ENCODE results near the gene GLCE.

GLCE gene

GRCh38 chr15:69154684-69155083 is 5.8 kb upstream of the GLCE start:
- in situ Hi-C loops (cut with MboI; ENCODE audit: low pct_unique_long_range_greater_than_20kb, low sequenced_read_pairs, unreplicated experiment) = no loop called here
- TF ChIP-seq, protein P1, sequence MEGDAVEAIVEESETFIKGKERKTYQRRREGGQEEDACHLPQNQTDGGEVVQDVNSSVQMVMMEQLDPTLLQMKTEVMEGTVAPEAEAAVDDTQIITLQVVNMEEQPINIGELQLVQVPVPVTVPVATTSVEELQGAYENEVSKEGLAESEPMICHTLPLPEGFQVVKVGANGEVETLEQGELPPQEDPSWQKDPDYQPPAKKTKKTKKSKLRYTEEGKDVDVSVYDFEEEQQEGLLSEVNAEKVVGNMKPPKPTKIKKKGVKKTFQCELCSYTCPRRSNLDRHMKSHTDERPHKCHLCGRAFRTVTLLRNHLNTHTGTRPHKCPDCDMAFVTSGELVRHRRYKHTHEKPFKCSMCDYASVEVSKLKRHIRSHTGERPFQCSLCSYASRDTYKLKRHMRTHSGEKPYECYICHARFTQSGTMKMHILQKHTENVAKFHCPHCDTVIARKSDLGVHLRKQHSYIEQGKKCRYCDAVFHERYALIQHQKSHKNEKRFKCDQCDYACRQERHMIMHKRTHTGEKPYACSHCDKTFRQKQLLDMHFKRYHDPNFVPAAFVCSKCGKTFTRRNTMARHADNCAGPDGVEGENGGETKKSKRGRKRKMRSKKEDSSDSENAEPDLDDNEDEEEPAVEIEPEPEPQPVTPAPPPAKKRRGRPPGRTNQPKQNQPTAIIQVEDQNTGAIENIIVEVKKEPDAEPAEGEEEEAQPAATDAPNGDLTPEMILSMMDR (IDR thresholded peaks at IDR 0.05; ENCODE audit: extremely low read depth, insufficient read depth, missing control alignments) = no peak
- DNase-seq (ENCODE audit: low spot score) = no peak

GRCh38 chr15:69156736-69157381 is 3.6 kb upstream of the GLCE start:
- TF ChIP-seq, protein P1 (IDR thresholded peaks at IDR 0.05; ENCODE audit: extremely low read depth, insufficient read depth, missing control alignments) = no peak
- in situ Hi-C loops (cut with MboI; ENCODE audit: low pct_unique_long_range_greater_than_20kb, low sequenced_read_pairs, unreplicated experiment) = no loop called here
- no peak for DNase-seq (ENCODE audit: low spot score)

DNA sequence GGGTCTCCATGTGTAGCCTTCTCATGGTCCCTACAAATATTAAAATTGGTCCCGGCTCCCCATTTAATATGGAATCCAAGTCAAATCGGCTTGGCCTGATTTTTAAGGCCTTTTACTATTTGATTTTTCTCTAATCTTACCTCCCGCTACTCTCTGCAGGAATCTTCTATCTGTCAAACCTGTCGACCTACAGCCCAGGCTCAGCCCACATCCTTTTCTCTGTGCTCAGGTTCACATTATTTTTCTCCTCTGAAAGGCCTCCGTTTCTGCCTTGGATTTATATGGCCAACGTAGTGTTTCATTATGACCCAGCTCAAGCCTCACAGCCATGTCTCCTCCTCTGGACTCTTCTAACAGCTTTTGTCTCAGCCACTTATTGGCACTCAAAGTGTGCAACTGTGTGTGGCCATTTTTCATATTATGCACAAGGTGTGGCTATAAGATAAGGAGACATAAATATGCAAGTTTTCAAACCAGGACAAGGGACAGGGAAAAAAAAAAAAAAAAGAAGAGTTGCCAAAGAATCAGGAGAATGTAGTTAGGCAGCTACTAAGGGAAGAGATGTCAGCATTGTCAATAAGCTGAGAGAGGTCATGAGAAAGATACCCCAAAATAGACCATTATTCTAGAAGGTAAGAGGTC is 2.1 kb upstream of the GLCE start:
- TF ChIP-seq, protein P1 (IDR thresholded peaks at IDR 0.05; ENCODE audit: extremely low read depth, insufficient read depth, missing control alignments) = no peak
- in situ Hi-C loops (cut with MboI; ENCODE audit: low pct_unique_long_range_greater_than_20kb, low sequenced_read_pairs, unreplicated experiment) = no loop called here
- DNase-seq (ENCODE audit: low spot score) = no peak

DNA sequence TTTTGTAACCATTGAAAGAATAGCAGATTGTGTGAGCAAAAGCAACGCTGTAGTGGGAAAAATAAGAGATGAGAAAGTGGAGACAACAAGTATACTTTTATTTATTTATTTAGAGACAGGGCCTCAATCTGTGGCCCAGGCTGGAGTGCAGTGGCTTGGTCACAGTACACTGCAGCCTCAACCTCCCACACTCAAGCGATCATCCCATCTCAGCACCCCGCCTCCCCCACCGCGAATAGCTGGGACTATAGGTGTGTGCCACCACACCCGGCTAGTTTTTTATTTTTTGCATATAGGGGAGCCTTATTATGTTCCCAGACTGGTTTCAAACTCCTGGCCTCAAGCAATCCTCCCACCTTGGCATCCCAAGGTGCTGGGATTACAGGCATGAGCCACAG is 1.6 kb upstream of the GLCE start:
- DNase-seq (ENCODE audit: low spot score) = no peak
- in situ Hi-C loops (cut with MboI; ENCODE audit: low pct_unique_long_range_greater_than_20kb, low sequenced_read_pairs, unreplicated experiment) = no loop called here
- TF ChIP-seq, protein P1 (IDR thresholded peaks at IDR 0.05; ENCODE audit: extremely low read depth, insufficient read depth, missing control alignments) = no peak

- in situ Hi-C loops (cut with MboI; ENCODE audit: low pct_unique_long_range_greater_than_20kb, low sequenced_read_pairs, unreplicated experiment) = no loop called here
- no peak for DNase-seq (ENCODE audit: low spot score)
These were observed 662 bp upstream of the GLCE start for GRCh38 chr15:69159805-69160140.

DNA sequence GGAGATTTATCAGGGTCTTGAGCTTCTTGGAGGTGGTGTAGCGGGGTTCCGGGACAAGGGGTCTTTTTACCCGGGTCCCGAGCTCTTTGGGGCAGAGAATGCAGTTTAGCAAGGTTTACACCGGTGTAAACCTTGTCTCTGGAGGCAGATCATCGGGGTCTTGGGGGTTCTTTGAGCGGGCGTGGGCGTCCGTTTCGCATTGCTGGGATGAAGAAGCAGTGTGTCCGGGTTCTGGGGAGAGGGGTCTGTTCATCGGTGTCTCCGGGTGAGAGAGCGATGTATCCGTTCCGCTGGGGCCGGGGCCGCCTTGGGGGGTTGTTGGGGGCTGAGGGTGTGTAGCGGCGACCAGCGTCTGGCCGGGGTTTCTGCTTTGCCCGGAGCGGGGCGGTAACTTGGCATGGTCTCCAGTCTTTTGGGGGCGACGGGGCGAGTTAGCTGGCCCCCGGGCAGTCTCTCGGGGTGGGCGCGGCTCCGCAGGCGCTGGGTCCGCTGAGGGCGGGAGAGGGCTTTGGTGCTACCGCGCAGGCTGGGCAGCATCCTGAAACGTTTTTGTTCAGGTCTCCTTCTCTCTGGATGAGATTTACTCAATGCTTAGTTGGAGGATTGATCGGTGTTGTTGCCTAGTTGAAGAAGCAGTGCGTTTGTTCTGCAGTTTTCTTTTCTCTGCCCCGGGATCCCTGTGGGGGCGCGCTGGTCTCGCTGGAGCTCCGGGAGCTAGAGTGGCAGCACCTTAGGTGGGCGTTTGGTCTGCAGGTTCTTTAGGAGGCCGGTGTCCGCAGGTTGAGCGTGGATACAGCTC is 843 bp downstream of the GLCE start:
- in situ Hi-C loops (cut with MboI; ENCODE audit: low pct_unique_long_range_greater_than_20kb, low sequenced_read_pairs, unreplicated experiment) = no loop called here
- peak; percentile 45 for DNase-seq (ENCODE audit: low spot score)

More at GRCh38 chr15:69159805-69160140, 662 bp upstream of the GLCE start:
- TF ChIP-seq, protein P1 (IDR thresholded peaks at IDR 0.05; ENCODE audit: extremely low read depth, insufficient read depth, missing control alignments) = no peak

More for the DNA sequence above, 843 bp downstream of the GLCE start:
- TF ChIP-seq, protein P1 (IDR thresholded peaks at IDR 0.05; ENCODE audit: extremely low read depth, insufficient read depth, missing control alignments) = no peak

Measured in GM13977 (cell line).